Myocyte (in vitro differentiated cells): Measurements from ENCODE around the gene BPIFB2. TPM values are rescaled to one million over a fixed set of nuclear protein-coding genes. Genes with fewer than 3 reads are reported as not detected.

Experiments
- DNase-seq: peaks from one replicate; pipeline ENCODE4 v3.0.0-alpha.2; 2012; ENCODE audit warnings: low read depth
- total RNA-seq: library from RNA; depleted of rRNA; stranded (reverse); fragments of >200 nt; gene quantifications from 2 replicates; pipeline ENCODE4 v1.2.3, GENCODE V29; 2014

The BPIFB2 gene
- total RNA-seq, 1 donor from 2014 or later, result not detected

GRCh38 chr20:33020278-33021161 is 13.0 kb downstream of the BPIFB2 start:
- DNase-seq, result no peak

- DNase-seq, result no peak
Measured at GRCh38 chr20:33021879-33022278, 14.4 kb downstream of the BPIFB2 start.

GRCh38 chr20:33022289-33022688 is 14.8 kb downstream of the BPIFB2 start:
- DNase-seq, result no peak

GRCh38 chr20:33022694-33023438 is 15.4 kb downstream of the BPIFB2 start:
- no peak for DNase-seq

GRCh38 chr20:33023439-33024242 is 16.1 kb downstream of the BPIFB2 start:
- DNase-seq, result no peak

GRCh38 chr20:33024243-33024560 is 16.7 kb downstream of the BPIFB2 start:
- DNase-seq, result no peak

GRCh38 chr20:33024609-33025317 is 17.3 kb downstream of the BPIFB2 start:
- DNase-seq, result no peak

- no peak for DNase-seq
Measured at GRCh38 chr20:33025318-33025876, 17.9 kb downstream of the BPIFB2 start.

- no peak for DNase-seq
Measured at GRCh38 chr20:33026072-33026778, 18.7 kb downstream of the BPIFB2 start.

- no peak for DNase-seq
Measured at GRCh38 chr20:33026779-33027759, 19.6 kb downstream of the BPIFB2 start.

GRCh38 chr20:33027769-33028751 is 20.6 kb downstream of the BPIFB2 start:
- DNase-seq, result no peak

- no peak for DNase-seq
Measured at GRCh38 chr20:33028875-33029274, 21.4 kb downstream of the BPIFB2 start.

GRCh38 chr20:33030076-33030475 is 22.6 kb downstream of the BPIFB2 start:
- DNase-seq, result no peak

- DNase-seq, result no peak
Measured at GRCh38 chr20:33030569-33030968, 23.1 kb downstream of the BPIFB2 start.

- no peak for DNase-seq
Measured at GRCh38 chr20:33031531-33031930, 24.0 kb downstream of the BPIFB2 start, which contains the start of gene BPIFB6. TSS of gene BPIFB6 (plus strand) at chr20:33031648. CDS start at chr20:33031648, 0 bp downstream.

GRCh38 chr20:33032555-33032954 is 25.1 kb downstream of the BPIFB2 start:
- no peak for DNase-seq

GRCh38 chr20:33033381-33033780 is 25.9 kb downstream of the BPIFB2 start:
- DNase-seq, result no peak
